SKM-1 treated with dmso at 0.1 percent for 144 hours (cell line): ENCODE measurements around the gene MSN.

ENCODE experiments used
- DNase-seq: peaks from one replicate; lab custom pipeline; 2025; ENCODE audit not compliant: unreplicated experiment; lab: John Stamatoyannopoulos, UW

Gene MSN

GRCh38 chrX:65783746-65784145 is 116.3 kb downstream of the MSN start:
- no peak for DNase-seq
